VCaP (cell line): ENCODE data around the gene ISM2.

Experiments
- H3K27ac ChIP-seq: fragments of 450-650 bp; 2 replicates; pipeline ENCODE4 v1.5.1; 2017
- CTCF ChIP-seq: fragments of 450-650 bp; conservative IDR thresholded peaks from 2 replicates; pipeline ENCODE4 v1.5.1; 2017; ENCODE audit warnings: mild to moderate bottlenecking, moderate library complexity

The ISM2 gene

GRCh38 chr14:77475432-77476115 lies 23.0 kb downstream of the ISM2 start:
- TF ChIP-seq CTCF, result no peak
- H3K27ac ChIP-seq, result no peak overlapping the region

DNA sequence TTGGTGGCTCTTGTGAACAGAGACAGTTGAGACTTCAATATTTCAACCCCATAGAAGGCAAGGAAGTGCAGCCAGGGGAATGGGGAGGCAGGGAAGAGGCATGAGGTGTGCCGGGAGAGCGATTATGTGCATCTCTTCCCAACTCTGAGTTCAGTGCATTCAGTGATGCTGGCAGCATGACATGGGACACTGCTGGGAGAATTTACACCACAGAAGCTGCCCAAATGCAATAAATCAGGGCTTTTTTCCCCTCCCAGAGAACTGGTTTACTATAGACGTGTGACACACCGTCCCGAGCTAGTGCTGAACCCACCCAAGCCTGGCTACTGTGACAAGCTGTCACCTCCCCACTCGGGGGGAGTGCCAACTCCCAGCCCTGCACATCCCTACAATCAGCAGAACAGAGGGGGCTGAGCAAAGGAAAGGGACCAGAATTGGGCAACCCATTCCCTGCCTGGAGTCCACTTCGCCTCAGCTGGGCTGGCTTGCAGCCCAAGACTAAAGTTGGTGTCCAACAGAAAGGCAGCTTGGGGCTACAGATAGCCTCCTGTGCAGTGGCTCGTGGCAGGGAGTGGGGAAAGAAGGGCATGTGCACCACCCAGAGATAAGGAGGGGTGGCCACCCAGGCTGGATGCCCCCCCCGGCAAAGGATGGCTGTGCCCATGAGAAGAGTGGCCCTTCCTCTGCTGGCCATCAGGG lies 24.0 kb downstream of the ISM2 start:
- TF ChIP-seq CTCF, result no peak
- no peak overlapping the region for H3K27ac ChIP-seq

GRCh38 chr14:77473921-77474320 lies 24.7 kb downstream of the ISM2 start:
- H3K27ac ChIP-seq, result no peak overlapping the region
- TF ChIP-seq CTCF, result no peak

- H3K27ac ChIP-seq, result peak overlapping the region; percentile 69
- TF ChIP-seq CTCF, result no peak
Measured at GRCh38 chr14:77470224-77470870, 28.3 kb downstream of the ISM2 start.

DNA sequence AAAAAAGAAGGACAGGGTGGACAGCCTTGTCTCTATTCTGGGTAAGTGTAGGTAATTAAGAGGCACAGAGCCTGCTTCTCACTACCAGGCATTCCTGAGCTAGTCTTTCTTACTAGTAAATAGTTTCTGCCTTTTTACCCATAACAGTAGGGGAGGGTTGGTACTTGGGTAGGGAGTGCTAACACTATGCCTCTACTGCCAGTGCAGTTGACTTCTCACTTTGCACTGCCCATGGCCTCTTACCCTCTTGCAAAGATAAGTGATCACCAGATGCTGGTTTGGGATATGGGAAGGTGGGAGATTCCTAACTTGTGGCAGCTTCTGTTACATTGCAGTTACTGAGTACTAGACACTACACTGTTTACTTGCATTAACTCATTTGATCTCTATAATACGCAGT lies 29.1 kb downstream of the ISM2 start:
- no peak for TF ChIP-seq CTCF
- H3K27ac ChIP-seq, result peak overlapping the region; percentile 69

DNA sequence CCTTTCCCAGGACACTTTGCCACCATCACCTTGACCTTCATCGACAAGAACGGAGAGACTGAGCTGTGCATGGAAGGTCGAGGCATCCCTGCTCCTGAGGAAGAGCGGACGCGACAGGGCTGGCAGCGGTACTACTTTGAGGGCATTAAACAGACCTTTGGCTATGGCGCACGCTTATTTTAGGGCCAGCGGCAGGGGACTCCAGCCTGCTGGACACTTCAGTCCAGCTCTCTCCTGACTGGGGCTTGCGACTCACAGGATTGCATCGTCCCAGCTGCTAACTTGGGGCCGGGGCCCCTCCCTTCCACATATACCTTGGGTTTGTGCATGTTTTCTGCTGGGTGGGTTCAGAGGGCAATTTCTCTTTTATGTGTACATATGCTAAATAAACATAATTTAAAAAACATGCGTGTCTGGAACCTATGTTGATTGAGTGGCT lies 29.5 kb downstream of the ISM2 start:
- TF ChIP-seq CTCF, result no peak
- H3K27ac ChIP-seq, result peak overlapping the region; percentile 69; the same call in 1 of the 2 replicates

DNA sequence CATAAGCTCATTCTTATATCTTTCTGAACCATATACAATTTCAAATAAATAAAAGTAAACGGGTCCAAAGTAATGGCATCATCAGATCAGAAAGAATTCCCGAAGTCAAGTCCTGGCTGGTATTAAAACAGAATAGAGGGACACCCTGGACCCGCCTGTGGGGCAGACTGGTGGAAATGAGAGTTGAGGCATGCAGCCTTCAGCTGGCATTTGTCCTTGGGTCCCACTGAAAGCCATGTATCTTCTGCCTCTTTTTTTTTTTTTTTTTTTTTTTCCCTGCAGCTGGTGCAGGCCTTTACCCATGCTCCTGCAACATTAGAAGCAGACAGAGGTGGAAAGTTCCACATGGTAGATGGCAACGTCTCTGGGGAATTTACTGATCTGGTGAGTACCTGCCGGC lies 30.8 kb downstream of the ISM2 start:
- no peak for TF ChIP-seq CTCF
- no peak overlapping the region; the same call in 1 of the 2 replicates for H3K27ac ChIP-seq
